CD14-positive monocyte (primary cell): ENCODE results near the gene GGA3. TPM values are rescaled to one million over a fixed set of nuclear protein-coding genes. Genes with fewer than 3 reads are reported as not detected.
A peak's percentile ranks its signal among the peaks of the same experiment; 100 is the strongest.

Experiments
- DNase-seq, 3 donors: peaks; one replicate each; pipeline ENCODE4 v3.0.0-alpha.2; 2011 to 2022
- H2AFZ ChIP-seq: 2 replicates; pipeline ENCODE4 v1.6.0; 2012; ENCODE audit warnings: mild to moderate bottlenecking, low read depth, low read length, inconsistent platforms; ENCODE audit not compliant: insufficient read depth, poor library complexity, severe bottlenecking
- H3K27ac ChIP-seq, 2 donors: 1 replicate in 1 of 2; 2 replicates in 1 of 2; pipeline ENCODE4 v1.5.1; 2012 to 2013; ENCODE audit warnings: low read length in 2 of 2, control low read depth in 1 of 2, inconsistent platforms in 1 of 2, low read depth in 1 of 2, mild to moderate bottlenecking in 1 of 2
- H3K27me3 ChIP-seq, 2 donors: one replicate each; pipeline versions ENCODE4 v1.6.0 to v1.6.1; 2011 to 2013; ENCODE audit warnings: low read length in 2 of 2; ENCODE audit not compliant: control insufficient read depth in 2 of 2, insufficient read depth in 2 of 2
- H3K36me3 ChIP-seq, 2 donors: replicated peaks in 1 of 2; 1 replicate in 1 of 2; 2 replicates in 1 of 2; pipeline versions ENCODE4 v1.5.1 to v1.6.1; 2012 to 2013; ENCODE audit warnings: low read length in 2 of 2, control low read depth in 1 of 2, inconsistent platforms in 1 of 2, mild to moderate bottlenecking in 1 of 2; ENCODE audit not compliant: insufficient read depth in 2 of 2, control insufficient read depth in 1 of 2
- H3K4me1 ChIP-seq, 2 donors: 1 replicate in 1 of 2; 2 replicates in 1 of 2; pipeline versions ENCODE4 v1.5.1 to v1.6.1; 2012 to 2013; ENCODE audit warnings: low read length in 2 of 2, control low read depth in 1 of 2, inconsistent platforms in 1 of 2, mild to moderate bottlenecking in 1 of 2, moderate library complexity in 1 of 2; ENCODE audit not compliant: insufficient read depth in 2 of 2, control insufficient read depth in 1 of 2
- H3K4me2 ChIP-seq: replicated peaks from 2 replicates; pipeline ENCODE3; 2012; ENCODE audit warnings: low read length, moderate library complexity, mild to moderate bottlenecking; ENCODE audit not compliant: poor library complexity, severe bottlenecking; ENCODE audit errors: extremely low read depth
- H3K4me3 ChIP-seq, 3 experiments: fragments of 200-600 bp in 1 of 3; sonication (generic) in 1 of 3; replicated peaks in 1 of 3; 1 replicate in 2 of 3; 2 replicates in 1 of 3; pipeline ENCODE4 v1.5.1; 2011 to 2013; ENCODE audit warnings: low read length in 3 of 3, mild to moderate bottlenecking in 3 of 3, control low read depth in 2 of 3, low read depth in 2 of 3, inconsistent platforms in 1 of 3, moderate library complexity in 1 of 3
- H3K79me2 ChIP-seq: 2 replicates; pipeline ENCODE4 v1.6.0; 2012; ENCODE audit warnings: mild to moderate bottlenecking, control low read depth, inconsistent platforms, low read length, moderate library complexity; ENCODE audit not compliant: insufficient read depth
- H3K9ac ChIP-seq: 2 replicates; pipeline ENCODE4 v1.6.0; 2017; ENCODE audit warnings: low read length, mild to moderate bottlenecking; ENCODE audit not compliant: insufficient read depth, poor library complexity, severe bottlenecking
- H3K9me3 ChIP-seq, 2 donors: replicated peaks in 1 of 2; 1 replicate in 1 of 2; 2 replicates in 1 of 2; pipeline versions ENCODE4 v1.5.1 to v1.6.1; 2012 to 2013; ENCODE audit warnings: low read length in 2 of 2, control low read depth in 1 of 2; ENCODE audit not compliant: control insufficient read depth in 1 of 2, insufficient read depth in 1 of 2
- H4K20me1 ChIP-seq: 2 replicates; pipeline ENCODE4 v1.6.0; 2012; ENCODE audit warnings: mild to moderate bottlenecking, low read length, control low read depth, moderate library complexity; ENCODE audit not compliant: insufficient read depth
- H3K27ac Mint-ChIP-seq, 7 donors: one replicate each; pipeline ENCODE4 v1.8.0; 2020; ENCODE audit warnings: mild to moderate bottlenecking in 7 of 7, mixed read lengths in 7 of 7, moderate library complexity in 6 of 7, inconsistent platforms in 2 of 7
- H3K27me3 Mint-ChIP-seq, 3 donors: one replicate each; pipeline ENCODE4 v1.8.0; 2021 to 2022; ENCODE audit warnings: low read depth in 3 of 3, mild to moderate bottlenecking in 3 of 3, mixed read lengths in 3 of 3, moderate library complexity in 3 of 3, inconsistent platforms in 1 of 3
- H3K36me3 Mint-ChIP-seq, 2 donors: one replicate each; pipeline ENCODE4 v1.8.0; 2020; ENCODE audit warnings: mixed read lengths in 2 of 2, inconsistent platforms in 1 of 2, mild to moderate bottlenecking in 1 of 2
- H3K4me1 Mint-ChIP-seq: one replicate; pipeline ENCODE4 v1.8.0; 2020; ENCODE audit warnings: mild to moderate bottlenecking, mixed read lengths
- H3K4me3 Mint-ChIP-seq, 2 donors: one replicate each; pipeline ENCODE4 v1.8.0; 2020; ENCODE audit warnings: mild to moderate bottlenecking in 2 of 2, mixed read lengths in 2 of 2, moderate library complexity in 1 of 2
- H3K9me3 Mint-ChIP-seq, 7 donors: one replicate each; pipeline ENCODE4 v1.8.0; 2020 to 2022; ENCODE audit warnings: mixed read lengths in 7 of 7, mild to moderate bottlenecking in 6 of 7, moderate library complexity in 6 of 7, inconsistent platforms in 2 of 7
- WGBS: methylation state at CpG from one replicate; pipeline ENCODE4 v1.1.5; 2013; ENCODE audit warnings: missing lambda C conversion rate; ENCODE audit not compliant: insufficient coverage; 5-methylcytosine and 5-hydroxymethylcytosine counted together
- intact Hi-C, 2 donors: fragments of 100-400 bp; cut with micrococcal nuclease; formaldehyde crosslinking; loops; one replicate each; pipeline versions ENCODE4 v1.15.0 to v1.15.1; 2023
- polyA plus RNA-seq, 3 donors: library from polyadenylated mRNA; depleted of rRNA in 1 of 3; unstranded in 2 of 3; stranded (reverse) in 1 of 3; fragments of 300-500 nt in 2 of 3; fragments of >200 nt in 1 of 3; fragmentation: Illumina TruSeq in 2 of 3; gene quantifications; 1 replicate in 2 of 3; 2 replicates in 1 of 3; pipeline ENCODE4 v1.2.3, GENCODE V29; 2012 to 2021
- TF ChIP-seq, protein P1 (sequence below): fragments of 200-600 bp; IDR thresholded peaks from one replicate; pipeline ENCODE4 v1.8.0; 2022; ENCODE audit warnings: antibody characterized with exemption, mild to moderate bottlenecking

Gene GGA3
- polyA plus RNA-seq, 3 donors, result 4.3 to 162 (median 15.7) TPM

GRCh38 chr17:75218131-75218530, 43.3 kb downstream of the GGA3 start:
- intact Hi-C loops, result no loop called here
- WGBS, result 94% methylated on average over 3 of the region's 6 CpGs
- no peak for DNase-seq

DNA sequence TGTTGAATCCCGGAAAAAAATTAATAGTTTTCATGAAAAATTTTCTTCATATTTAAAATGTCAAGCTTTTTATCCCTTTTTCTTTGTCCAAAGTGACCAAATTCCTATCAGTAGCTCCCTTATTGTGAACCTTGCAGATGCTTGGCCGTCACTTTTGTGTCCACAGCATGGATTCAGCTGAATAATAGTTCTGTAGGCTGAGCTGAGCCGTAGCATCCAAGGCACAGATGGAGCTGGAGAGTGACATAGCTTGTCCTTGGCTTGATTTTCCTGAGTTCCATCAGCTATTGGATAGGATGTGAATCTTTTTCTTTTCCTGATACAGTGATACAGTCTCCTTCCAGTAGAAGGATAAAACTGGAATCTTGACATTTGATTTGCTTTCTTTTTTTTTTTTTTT, 52.3 kb downstream of the GGA3 start:
- Histone ChIP-seq H3K4me2 (no peak overlapping the region), H3K36me3 (peaks cover 46 to 56% of the 10 kb centered on the region in 2 donors), H2AFZ (no peak overlapping the region), H3K27me3 (no peaks in the 10 kb centered on the region), H3K9me3 (no peaks in the 10 kb centered on the region), H3K4me3 (no peak overlapping the region), H3K27ac (no peak overlapping the region), H4K20me1 (no peaks in the 10 kb centered on the region), H3K4me1 (peaks cover 19 to 25% of the 10 kb centered on the region in 2 donors), H3K79me2 (peaks cover 54% of the 10 kb centered on the region), H3K9ac (no peak overlapping the region)
- intact Hi-C loops, result loop anchor here in 1 of 2 donors (10.0 kb wide), 2 partner anchors 94 to 154 kb away; no protein-coding TSS in a partner anchor
- H3K4me1 Mint-ChIP-seq, result peaks cover 17% of the 10 kb centered on the region
- H3K36me3 Mint-ChIP-seq, result peaks cover 45 to 59% of the 10 kb centered on the region in 2 donors
- no peak overlapping the region for H3K4me3 Mint-ChIP-seq
- 100% methylated on average over 1 of the region's 3 CpGs for WGBS
- H3K27me3 Mint-ChIP-seq, result no peaks in the 10 kb centered on the region
- peak overlapping the region in 1 of 7 donors; percentile 31 for H3K27ac Mint-ChIP-seq
- no peaks in the 10 kb centered on the region for H3K9me3 Mint-ChIP-seq
- TF ChIP-seq, protein P1, sequence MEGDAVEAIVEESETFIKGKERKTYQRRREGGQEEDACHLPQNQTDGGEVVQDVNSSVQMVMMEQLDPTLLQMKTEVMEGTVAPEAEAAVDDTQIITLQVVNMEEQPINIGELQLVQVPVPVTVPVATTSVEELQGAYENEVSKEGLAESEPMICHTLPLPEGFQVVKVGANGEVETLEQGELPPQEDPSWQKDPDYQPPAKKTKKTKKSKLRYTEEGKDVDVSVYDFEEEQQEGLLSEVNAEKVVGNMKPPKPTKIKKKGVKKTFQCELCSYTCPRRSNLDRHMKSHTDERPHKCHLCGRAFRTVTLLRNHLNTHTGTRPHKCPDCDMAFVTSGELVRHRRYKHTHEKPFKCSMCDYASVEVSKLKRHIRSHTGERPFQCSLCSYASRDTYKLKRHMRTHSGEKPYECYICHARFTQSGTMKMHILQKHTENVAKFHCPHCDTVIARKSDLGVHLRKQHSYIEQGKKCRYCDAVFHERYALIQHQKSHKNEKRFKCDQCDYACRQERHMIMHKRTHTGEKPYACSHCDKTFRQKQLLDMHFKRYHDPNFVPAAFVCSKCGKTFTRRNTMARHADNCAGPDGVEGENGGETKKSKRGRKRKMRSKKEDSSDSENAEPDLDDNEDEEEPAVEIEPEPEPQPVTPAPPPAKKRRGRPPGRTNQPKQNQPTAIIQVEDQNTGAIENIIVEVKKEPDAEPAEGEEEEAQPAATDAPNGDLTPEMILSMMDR, result no peak
- no peak for DNase-seq

More at GRCh38 chr17:75218131-75218530, 43.3 kb downstream of the GGA3 start:
- H2AFZ ChIP-seq, result no peak overlapping the region
- TF ChIP-seq, protein P1, result no peak
- Mint-ChIP-seq H3K4me3 (no peak overlapping the region), H3K4me1 (no peaks in the 10 kb centered on the region), H3K36me3 (peaks cover 71 to 97% of the 10 kb centered on the region in 2 donors), H3K27ac (peak overlapping the region in 1 of 7 donors; percentile 11), H3K27me3 (peaks cover 0 to 2% (median 0%) of the 10 kb centered on the region in 3 donors), H3K9me3 (no peaks in the 10 kb centered on the region)
- H3K4me1 ChIP-seq, result no peaks in the 10 kb centered on the region
- peaks cover 10% of the 10 kb centered on the region for H3K79me2 ChIP-seq
- H3K27me3 ChIP-seq, result no peaks in the 10 kb centered on the region
- H3K4me2 ChIP-seq, result no peak overlapping the region
- no peak overlapping the region for H3K27ac ChIP-seq
- H4K20me1 ChIP-seq, result no peaks in the 10 kb centered on the region
- H3K36me3 ChIP-seq, result peaks cover 61 to 93% of the 10 kb centered on the region in 2 donors
- no peaks in the 10 kb centered on the region for H3K9me3 ChIP-seq
- no peak overlapping the region for H3K4me3 ChIP-seq
- no peak overlapping the region for H3K9ac ChIP-seq
